ENCODE results near the gene ZDHHC14.

Gene ZDHHC14

DNA sequence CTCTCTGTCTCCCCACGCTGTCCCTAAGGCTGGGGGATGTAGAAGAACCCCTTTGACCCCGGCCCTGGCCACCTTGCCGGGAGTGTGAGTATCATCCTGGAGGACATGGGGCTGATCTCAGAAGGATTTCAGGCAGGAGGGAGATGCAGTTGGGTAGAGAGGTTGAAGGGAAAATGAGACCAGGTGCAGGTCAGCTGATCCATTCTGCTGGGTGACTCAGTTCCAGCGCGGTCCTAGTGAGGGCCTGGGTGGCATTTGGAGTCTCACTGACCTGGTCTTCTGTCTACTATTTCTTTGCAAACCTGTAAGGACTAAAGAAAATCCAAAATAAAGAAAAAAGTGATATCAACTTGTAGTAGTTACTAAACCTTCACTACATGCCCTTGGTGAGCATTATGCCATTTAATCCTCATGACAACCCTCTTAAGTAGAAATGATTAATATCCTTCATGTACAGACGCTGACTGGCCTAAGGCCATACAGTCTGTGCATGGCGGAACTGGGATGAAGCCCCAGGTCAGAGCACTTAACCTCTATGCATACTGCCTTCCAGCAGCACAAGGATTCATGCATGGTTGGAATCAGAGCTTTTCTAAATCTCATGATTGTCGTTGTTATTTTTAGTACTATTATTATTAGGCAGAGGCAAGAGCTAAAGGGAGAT is 106.3 kb downstream of the ZDHHC14 start:
- no peak overlapping the region for H3K4me3 ChIP-seq (ENCODE audit: low read depth, low read length)

DNA sequence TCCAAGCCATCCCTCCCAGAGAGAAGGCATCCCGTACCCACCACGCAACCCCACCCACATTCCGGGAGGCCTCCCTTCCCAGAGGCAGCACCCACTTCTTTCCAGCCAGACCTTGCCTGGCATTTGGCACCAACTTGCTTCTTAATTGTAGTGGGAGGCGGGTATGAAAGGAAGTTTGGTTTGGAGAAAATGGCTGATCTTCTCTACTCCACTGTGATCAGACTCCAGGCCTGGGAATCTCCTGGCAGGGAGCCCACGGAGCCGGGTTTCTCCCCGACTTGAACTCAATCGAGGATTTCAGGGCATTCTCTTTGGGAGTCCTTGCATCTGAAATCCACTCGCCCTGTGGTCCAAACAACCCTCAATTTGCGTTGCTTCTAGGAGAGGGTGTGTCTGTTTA is 107.1 kb downstream of the ZDHHC14 start:
- H3K4me3 ChIP-seq (ENCODE audit: low read depth, low read length): no peak overlapping the region

DNA sequence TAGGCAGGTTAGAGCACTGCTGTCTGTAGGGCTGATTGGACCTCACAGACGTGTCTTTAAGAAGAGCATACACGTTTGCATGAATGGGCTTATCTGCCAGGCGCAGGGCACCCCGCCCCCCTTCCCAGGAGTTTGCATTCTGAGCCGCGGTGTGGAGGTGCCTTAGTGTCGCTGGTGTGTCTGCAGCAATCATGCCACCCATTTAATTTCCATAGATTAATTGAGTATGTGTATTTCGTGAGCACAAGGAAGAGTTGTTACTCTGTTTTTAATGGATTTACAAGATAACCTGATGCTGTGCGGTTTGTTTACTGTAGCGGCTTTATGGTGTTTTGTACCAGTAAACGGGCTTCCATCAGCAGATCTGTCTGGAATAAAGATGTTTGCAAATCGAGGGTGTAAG is 107.7 kb downstream of the ZDHHC14 start:
- H3K4me3 ChIP-seq (ENCODE audit: low read depth, low read length): no peak overlapping the region

DNA sequence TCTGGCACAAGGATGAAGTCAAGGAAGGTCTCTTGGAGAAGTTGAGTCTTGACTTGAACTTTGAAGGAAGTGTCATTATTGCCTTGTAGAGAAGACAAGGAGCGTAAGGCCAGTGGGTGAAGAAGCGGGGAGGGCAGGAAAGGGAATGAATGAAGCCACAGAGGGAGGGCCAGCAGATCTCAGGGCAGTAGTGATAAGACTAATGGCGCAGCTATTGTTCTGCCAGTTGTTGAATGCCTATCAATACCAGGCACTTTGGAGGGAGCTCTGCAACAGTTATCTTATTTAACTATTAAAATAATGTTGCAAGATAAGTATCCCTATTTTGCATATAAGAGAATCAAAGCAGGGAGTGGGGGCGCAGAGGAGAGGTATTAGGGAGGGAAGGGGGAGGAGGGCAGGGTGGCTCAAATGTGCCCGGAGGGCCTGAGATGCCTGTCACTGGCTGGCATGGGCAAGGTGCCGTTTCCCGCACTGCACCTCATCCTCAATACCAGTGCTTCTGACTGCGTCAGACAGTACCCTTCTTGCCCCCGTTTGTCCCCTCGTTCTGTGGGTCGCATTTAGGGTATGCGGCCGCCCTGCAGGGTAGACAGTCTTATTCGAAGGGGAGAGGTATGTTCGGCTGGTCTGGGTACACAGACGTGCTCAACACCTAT is 109.8 kb downstream of the ZDHHC14 start:
- no peak overlapping the region for H3K4me3 ChIP-seq (ENCODE audit: low read depth, low read length)

DNA sequence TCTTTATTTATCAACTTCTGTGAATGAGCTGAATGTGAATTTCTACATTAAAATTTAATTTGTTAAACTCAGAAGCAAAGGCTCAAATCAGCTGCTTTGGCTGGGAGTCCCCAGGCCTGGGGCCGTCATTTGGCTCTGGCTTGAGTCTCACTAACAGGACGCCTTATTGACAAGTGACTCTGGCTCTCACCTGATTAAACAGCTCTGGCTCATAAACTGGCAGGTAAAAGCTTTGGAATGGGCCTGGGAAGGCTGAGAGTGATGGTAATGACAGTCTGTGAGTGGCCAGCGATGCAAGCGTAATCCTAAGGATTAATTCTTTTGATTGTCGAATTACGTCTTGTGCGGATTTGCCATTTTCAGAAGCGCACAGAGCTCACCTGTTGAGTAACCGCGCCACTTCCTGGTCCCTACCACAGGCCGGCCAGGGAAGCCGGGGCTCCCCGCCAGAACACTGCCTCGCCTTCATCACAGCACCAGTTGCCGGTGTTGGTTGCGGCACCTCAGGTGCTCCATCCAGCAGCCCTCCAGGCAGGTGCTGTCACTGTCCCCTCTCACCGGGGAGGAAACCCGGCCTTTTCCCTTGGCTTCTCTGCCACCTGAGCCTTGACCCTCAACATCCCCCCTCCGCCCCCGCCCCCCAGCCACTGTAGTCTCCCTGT is 110.7 kb downstream of the ZDHHC14 start:
- no peak overlapping the region for H3K4me3 ChIP-seq (ENCODE audit: low read depth, low read length)

DNA sequence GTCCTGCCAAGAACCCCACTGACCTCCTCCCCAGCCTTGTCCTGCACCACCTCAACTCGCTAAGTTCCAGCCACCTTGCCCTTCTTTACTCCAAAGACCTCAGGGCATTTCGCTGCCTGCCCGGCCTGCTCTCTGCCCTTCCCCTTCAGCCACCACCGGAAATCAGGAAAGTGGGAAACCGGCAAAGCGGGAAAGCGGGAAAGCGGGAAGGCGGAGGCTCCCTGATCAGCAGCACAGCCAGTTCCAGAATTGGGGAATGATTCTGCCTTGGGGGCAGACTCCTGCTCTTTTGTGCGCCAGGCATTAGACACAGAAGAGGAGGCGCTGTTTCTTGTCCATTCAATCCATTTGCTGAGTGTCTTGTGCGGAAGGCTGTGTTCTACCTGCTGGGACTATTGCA is 111.3 kb downstream of the ZDHHC14 start:
- no peak overlapping the region for H3K4me3 ChIP-seq (ENCODE audit: low read depth, low read length)

DNA sequence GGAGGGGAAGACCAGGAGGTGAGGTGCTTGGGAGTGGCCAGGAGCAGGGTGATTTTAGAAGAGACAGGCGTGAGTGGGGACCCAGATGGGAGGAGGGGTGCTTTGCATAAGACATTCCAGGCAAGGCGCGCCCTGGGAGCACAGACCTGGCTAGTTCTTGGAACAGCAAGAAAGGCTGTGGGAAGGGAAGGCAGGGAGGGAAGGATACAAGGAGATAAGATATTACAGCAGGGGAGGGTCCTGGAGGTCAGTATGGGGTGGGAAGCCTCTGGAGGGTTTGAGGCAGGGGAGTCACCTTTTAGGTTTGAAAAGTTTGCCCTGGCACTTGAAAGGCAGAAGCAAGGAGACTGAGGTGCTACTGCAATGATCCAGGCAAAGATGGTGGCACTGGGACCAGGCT is 111.8 kb downstream of the ZDHHC14 start:
- no peak overlapping the region for H3K4me3 ChIP-seq (ENCODE audit: low read depth, low read length)

DNA sequence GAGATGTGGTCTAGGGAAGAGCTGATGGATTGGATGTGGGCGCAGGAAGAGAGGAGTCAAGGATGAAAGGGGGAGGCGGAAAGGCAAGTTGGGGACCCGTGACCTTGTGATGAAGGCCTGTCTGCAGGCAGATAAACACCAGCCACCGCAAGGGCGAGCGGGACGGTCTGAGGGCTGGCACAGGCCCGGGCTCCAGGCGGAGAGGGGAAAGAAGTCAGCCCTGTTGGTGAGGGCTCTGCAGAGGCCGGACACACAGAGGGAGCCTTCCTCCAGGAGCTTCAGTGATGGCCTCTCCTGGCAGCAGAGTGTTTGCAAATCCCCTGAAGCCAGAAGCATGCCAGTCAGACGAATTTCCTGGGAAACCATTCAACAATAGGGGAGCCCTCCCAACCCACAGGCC is 112.2 kb downstream of the ZDHHC14 start:
- no peak overlapping the region for H3K4me3 ChIP-seq (ENCODE audit: low read depth, low read length)

DNA sequence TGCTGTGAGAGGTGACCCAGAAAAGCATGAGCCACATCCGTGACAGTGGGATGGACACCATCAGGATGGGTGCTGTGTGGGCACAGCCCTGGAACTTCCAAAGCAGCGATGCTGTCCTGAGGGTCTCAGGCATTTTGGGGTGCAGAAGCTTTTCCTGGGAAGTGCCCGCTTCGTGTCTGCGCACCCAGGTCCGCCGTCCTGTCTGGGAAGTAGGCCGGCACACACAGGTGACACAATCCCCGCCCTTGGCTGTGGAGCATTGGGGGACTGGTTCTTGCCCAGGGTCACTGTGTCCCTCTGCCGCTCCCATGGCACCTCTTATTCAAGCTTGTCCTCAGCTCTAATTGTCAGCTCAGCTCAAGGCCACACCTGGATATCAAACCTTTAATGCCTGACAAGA is 112.6 kb downstream of the ZDHHC14 start:
- H3K4me3 ChIP-seq (ENCODE audit: low read depth, low read length): no peak overlapping the region

DNA sequence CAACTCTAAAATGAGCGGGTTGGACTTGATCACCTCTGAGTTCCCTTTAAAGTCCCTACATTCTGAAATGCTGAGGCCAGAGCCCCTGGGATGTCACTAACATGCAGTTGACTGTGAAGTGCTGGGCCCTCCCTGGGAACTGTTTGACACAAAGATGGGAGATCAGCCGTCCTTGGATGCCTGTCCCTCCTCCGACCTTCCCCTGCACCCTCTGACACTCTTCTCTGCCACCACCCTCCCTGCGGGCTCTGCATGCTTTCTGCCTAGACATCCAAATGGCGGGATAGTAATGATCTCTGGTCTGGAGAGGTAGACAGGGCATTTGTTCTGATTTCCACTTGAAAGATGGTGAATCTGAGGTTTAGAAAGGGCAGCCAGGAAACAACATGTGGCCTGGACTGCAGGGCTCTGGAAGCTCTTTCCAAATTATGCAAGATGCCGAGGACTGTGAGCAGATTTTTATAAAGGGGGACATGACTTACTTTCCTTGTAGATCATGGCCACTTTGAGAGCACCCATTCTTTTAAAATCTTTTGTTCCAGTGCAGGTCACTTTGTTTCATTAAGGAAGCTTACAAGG is 113.2 kb downstream of the ZDHHC14 start:
- H3K4me3 ChIP-seq (ENCODE audit: low read depth, low read length): no peak overlapping the region

DNA sequence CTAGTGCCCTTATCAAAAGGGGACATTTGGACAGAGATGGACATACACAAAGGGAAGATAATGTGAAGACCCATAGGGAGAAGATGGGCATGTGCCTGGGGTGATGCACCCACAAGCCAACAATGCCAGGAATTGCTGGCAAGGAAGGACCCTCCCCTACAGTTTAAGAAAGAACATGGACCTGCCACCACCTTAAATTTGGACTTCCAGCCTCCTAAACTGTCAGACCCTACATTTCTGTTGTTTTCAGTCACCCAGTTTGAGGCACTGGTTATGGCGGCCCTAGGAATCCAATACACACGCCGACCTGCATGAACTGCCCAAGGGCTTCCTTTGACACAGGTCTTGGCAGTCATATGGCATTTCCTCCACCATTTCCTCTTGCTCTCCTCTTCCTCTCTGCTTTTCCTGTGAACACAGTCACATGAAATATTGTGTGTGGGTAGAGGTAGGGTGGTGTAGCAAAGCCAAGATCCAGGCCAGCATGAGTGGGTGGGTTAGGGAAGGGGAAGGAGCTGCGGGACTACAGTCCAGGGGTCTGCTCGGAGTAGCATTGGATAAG is 115.6 kb downstream of the ZDHHC14 start:
- H3K4me3 ChIP-seq (ENCODE audit: low read depth, low read length): no peak overlapping the region

DNA sequence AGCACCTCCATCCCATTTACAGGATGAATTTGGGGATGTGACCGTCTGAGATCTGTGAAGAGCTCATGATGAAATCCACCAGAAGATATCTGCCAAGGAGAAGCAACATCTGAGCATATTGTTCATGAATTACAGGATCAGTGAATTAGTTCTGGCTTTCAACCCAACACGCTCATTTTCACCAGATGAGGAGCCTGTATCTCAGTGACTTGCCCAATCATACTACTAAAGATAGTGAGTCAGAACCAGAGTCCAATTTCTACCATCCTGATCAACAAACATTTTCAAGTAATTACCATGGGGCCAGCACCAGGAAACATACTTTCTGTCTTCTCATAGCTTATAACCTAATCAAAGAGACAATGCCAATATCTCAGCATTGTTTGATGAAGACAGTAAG is 116.6 kb downstream of the ZDHHC14 start:
- no peak overlapping the region for H3K4me3 ChIP-seq (ENCODE audit: low read depth, low read length)

DNA sequence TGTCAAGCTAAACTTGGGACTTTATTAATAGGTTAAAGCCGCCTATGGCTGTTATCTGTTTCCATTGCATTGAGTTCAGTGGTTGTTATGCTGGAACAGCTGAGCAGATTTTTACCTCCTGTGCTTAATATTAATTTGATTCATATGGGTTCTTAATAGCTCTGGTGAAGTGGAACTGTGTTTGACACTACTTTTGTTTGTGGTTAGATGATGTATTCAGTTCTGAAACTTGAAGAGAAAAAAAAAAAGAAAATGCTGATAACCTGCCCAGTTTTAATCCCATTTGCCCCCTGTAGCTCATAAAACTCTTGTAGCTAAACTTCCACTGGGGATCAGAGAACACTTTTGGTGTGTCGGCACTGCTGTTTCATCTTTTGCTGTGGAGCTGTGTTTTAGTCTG is 117.8 kb downstream of the ZDHHC14 start:
- H3K4me3 ChIP-seq (ENCODE audit: low read depth, low read length): no peak overlapping the region

DNA sequence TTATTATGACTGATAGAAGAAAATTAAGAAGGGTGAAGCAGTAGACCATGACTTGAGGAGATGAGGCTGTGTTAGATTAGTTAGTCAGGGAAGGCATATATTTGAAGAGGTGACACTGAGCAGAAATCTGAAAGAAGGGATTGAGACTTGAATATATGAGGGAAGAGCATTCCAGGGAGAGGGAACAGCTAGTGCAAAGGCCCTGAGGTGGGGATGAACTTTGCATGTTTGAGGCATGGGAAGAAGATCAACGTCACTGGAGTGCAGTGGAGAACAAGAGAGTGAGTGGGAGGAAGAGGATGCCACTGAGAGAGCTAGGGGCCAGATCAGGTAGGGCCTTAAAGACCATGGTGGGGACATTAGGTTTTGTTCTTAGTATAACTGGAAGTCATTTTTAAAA is 119.0 kb downstream of the ZDHHC14 start:
- H3K4me3 ChIP-seq (ENCODE audit: low read depth, low read length): no peak overlapping the region

DNA sequence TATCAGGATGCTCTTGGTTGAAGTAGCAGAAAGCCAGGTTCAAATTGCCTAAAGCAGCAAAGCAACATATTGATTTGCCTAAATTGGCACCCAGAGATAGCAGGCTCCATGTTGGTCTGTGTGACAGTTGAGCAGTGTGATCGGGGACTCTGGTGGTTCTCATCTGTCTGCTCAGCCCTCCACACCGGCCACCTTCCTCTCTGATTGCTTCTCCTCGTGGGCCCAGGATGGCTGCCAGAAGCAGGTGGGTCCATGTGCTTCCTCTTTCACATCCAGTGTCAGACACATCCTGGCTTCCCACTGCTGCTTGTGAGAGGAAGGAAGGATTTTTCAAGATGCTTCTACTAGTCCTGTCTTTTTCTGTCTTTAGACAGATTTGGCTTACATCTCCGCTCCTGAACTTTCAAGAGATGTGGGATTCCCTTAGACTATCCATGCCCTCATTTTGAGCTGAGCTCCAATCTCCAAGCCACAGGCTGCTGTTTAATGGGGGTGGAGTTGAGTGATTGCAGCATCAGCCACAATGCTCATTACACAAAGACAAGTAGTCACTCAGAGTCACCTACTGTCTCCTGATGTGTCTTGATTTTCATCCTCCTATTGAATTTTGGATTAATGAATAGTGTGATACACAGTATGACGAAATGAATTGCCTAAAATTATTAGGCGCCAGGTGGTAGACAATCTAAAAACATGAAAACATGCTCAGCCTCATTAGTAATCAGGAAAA is 122.2 kb downstream of the ZDHHC14 start:
- H3K4me3 ChIP-seq (ENCODE audit: low read depth, low read length): no peak overlapping the region

DNA sequence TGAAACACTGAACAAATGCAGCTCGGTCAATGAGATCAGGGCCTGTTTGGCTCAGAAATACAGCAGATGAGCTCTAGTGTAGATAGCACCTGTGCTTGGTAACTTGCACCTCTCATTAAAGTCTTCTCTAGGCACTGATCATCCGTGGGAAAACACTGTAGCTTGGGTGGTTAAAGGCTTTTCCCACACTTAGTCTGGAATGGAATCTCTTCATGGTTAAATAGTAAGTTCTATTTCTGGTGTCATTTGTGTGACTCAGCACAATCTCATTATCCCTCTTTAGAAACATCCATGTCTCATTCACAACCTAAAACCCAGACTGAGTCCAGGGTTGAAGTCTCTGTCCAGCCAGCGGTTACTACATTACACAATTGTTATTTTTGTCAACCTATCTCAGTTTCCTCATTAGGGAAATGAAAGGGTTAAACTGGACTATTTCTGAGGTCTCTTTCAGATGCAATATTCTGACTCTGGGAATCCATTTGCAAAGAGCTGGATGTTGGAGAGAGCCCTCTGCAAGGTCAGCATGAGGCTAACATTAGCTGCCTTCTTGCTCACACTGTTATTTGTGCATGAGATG is 125.0 kb downstream of the ZDHHC14 start:
- no peak overlapping the region for H3K4me3 ChIP-seq (ENCODE audit: low read depth, low read length)

DNA sequence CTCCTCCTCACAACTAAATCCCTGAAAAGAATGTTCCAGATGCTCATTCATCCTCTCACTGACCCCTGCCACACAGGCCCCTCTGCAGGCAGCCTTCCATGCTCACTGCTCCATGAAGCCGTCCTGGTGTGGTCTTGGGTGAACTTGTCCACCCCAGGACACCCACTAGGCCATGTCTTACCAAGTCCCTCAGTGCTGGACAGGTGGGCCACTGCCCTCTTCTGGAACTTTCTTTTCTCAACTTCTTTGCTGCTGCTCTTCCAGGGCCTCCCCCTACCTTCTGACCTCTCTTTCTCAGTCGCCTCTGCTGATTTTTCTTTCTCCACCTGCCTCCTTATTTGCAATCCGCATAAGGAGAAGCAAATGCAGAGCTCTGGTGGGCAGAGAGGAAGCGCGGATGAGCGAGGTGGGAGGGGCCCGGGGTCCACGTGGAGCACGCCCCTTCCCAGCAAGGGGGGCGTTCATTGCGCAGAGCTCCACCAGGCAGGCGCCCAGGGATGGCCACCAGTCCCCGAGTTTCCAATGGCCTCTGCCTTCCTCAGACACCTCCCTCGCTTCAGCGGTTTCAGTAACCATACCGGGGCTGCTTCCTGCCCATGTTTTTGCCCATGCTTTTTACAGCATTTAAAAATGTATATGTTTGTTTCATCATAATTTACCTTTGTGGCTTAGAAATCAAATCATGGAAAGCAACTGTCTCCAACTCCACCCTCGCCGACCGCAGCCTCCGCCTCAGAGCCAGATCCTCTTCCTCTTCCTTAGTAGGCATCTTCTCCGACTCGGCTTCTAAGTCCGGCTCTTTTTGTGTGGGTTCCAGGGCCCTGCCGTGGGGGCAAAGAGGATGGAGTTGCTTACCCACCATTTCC is 129.6 kb downstream of the ZDHHC14 start:
- no peak overlapping the region for H3K4me3 ChIP-seq (ENCODE audit: low read depth, low read length)

DNA sequence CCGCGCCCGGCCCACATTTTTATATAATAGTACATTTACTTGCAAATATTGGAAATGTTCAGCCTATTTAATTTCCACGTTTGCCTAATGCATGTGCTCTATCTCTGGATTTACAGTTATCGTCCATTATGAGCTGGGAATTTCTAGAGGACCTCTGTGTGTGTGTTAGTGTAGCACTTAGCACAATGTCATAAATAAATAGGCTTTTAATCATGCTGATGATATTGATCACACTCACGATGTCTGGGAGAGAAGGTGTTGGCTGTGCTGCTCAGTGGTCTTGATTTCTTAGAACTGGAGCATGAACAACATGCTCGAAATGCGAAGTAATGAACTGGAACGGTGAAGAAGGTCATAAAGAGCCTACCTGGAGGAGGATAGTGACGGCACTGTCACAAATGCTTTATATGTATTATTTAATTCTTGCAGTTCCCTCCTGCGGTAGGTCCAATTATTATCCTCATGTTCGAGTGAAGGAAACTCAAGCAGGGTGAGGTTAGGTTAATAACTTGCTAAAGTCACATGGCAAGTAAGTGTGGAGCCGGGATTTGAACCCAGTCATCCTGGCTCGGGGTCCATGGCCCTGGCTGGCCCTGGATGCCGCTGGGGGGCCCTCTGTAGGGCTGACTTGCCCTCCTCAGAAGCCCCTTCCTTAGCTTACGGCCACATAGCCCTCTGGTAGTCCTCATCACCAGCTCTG is 130.8 kb downstream of the ZDHHC14 start:
- no peak overlapping the region for H3K4me3 ChIP-seq (ENCODE audit: low read depth, low read length)

DNA sequence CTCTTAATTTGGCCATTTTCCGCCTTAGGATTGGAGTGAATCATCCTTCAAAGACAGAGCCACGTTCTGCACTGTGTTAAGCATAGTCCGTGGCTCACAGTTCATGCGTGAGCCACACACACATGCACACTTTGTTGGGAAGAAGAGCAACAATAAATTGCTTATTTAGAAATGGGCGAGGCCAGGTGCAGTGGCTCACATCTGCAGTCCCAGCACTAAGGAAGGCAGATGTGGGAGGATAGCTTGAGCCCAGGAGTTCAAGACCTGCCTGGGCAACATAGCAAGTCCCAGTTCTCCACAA is 131.3 kb downstream of the ZDHHC14 start:
- H3K4me3 ChIP-seq (ENCODE audit: low read depth, low read length): no peak overlapping the region
